Natural killer cell treated with Interleukin-12 subunit alpha and Interleukin-12 subunit beta and Interleukin-15 and Interleukin-18, amount 100 ng/mL, for 72 hours (primary cell): ENCODE data around the gene USP36. TPM values are rescaled to one million over a fixed set of nuclear protein-coding genes. Genes with fewer than 3 reads are reported as not detected.
"Not testable (repeated sequence)": the region's sequence is repeated elsewhere in the genome, so short reads cannot be mapped to it uniquely, and the experiment has no call there.

Source experiments
- ATAC-seq, 2 donors: fragments of 150-1000 bp; cut with Tn5 transposase in 1 of 2; sonication (Bioruptor Pico), chemical (Tn5 transposase) in 1 of 2; 2 replicates each; pipeline ENCODE4 v1.10.0; 2021
- DNase-seq: peaks from one replicate; pipeline ENCODE4 v3.0.0; 2022; ENCODE audit warnings: low spot score
- H3K27ac Mint-ChIP-seq, 2 donors: 1 replicate in 1 of 2; 2 replicates in 1 of 2; pipeline ENCODE4 v1.8.0; 2022; ENCODE audit warnings: mixed read lengths in 2 of 2, mild to moderate bottlenecking in 1 of 2, moderate library complexity in 1 of 2
- H3K27me3 Mint-ChIP-seq, 2 donors: 1 replicate in 1 of 2; 2 replicates in 1 of 2; pipeline ENCODE4 v1.8.0; 2022; ENCODE audit warnings: mixed read lengths in 2 of 2
- H3K36me3 Mint-ChIP-seq: one replicate; pipeline ENCODE4 v1.8.0; 2022; ENCODE audit warnings: mixed read lengths
- H3K4me1 Mint-ChIP-seq, 2 donors: 1 replicate in 1 of 2; 2 replicates in 1 of 2; pipeline ENCODE4 v1.8.0; 2022; ENCODE audit warnings: low read depth in 2 of 2, mixed read lengths in 2 of 2, mild to moderate bottlenecking in 1 of 2
- H3K4me3 Mint-ChIP-seq: one replicate; pipeline ENCODE4 v1.8.0; 2022; ENCODE audit warnings: mixed read lengths
- H3K9me3 Mint-ChIP-seq: 2 replicates; pipeline ENCODE4 v1.8.0; 2022; ENCODE audit warnings: mixed read lengths
- total RNA-seq, 2 donors: library from RNA; stranded (reverse); gene quantifications; one replicate each; pipeline ENCODE4 v1.2.3, GENCODE V29; 2022

Gene USP36
- total RNA-seq, 2 donors from 2014 or later: 75.2 to 154 TPM

DNA sequence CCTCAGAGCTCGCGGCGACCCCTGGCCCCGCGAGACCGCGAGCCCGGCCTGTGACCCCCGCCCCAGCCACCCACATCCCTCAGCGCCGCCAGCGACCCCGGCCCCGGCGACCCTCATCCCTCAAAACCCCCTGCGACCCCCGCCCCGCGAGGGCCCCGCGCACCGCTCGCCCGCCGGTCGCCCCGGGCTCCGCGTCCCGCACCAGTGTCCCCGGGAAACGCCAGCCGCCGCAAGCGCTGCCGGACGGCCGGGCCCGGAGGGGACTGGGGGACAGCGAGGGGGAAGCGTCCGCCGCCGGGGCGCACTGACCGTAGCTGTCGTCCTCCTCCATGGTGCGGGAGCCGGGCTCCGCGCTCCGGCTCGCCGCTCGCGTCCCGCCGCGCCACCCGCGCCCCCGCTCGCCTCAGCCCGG lies 58.7 kb downstream of the USP36 start, which contains the start of gene CYTH1:
TSS of gene CYTH1 (minus strand) at position 381 of the 412 bp plus-strand sequence. CDS start at position 331, 50 bp downstream.
- DNase-seq: no peak
- peaks cover 41 to 49% of the 10 kb centered on the region in 2 donors for H3K4me1 Mint-ChIP-seq
- no peaks in the 10 kb centered on the region for H3K27me3 Mint-ChIP-seq
- peak in 1 of 2 donors; percentile 0 for ATAC-seq
- H3K4me3 Mint-ChIP-seq: peak within 1 kb of the TSS; percentile 85
- peak within 1 kb of the TSS; percentile 85 to 88 for H3K27ac Mint-ChIP-seq
- no peaks in the 10 kb centered on the region for H3K36me3 Mint-ChIP-seq
- H3K9me3 Mint-ChIP-seq: no peaks in the 10 kb centered on the region

DNA sequence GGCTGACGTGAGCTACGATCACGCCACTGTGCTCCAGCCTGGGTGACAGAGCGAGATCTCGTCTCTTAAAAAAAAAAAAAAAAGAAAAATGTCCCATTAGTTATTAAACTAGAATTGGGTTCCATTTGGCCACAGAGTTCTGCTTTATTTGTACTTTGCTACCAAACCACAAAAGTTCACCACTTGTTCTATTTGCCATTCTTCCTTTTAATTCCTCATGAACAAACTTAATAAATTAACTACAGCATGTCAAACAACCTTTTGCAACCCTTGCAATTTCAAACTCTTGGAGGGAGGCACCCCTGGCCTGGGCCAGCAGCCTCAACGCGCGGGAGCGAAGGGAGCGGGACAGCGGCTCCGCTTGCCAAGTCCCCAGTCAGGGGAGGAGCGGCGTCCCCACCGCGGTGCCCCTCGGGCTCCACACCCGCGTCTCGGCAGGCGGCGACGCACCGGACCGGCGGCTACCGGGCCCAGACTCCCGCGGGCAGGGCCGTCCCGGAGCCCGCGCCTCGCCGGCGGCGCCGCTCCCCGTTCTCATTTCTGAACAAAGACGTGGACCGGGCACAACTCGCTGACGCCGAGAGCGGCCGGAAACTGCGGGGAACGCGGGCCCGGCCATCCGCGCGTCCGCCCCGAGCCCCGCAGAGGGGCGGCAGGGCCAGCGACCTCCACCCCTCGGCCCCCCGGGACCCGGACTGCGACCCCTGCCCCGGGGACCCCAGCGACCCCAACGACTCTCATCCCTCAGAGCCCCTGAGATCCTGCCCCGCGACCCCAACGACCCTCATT lies 59.3 kb downstream of the USP36 start:
- Mint-ChIP-seq H3K4me3 (peak overlapping the region; percentile 85), H3K4me1 (peaks cover 41 to 49% of the 10 kb centered on the region in 2 donors), H3K27ac (peak overlapping the region; percentile 85 to 88), H3K36me3 (no peaks in the 10 kb centered on the region), H3K9me3 (no peaks in the 10 kb centered on the region), H3K27me3 (no peaks in the 10 kb centered on the region)
- DNase-seq (peak; percentile 69), ATAC-seq (peak; percentile 21 to 32)

DNA sequence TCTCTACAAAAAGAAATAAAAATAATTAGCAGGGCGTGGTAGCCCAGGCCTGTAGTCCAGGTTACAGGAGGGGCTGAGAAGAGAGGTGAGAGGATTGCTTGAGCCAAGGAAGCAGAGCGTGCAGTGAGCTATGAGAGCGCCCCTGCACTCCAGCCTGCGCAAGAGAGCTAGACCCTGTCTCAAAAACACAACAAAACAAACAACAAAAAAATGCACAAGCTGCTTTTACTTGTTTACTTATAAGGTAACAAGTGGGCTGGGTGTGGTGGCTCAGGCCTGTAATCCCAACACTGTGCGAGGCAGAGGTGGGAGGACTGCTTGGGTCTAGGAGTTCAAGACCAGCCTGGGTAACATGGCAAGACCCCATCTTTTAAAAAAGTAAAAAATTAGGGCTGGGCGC lies 60.3 kb downstream of the USP36 start:
- peak overlapping the region; percentile 85 for H3K4me3 Mint-ChIP-seq
- H3K27me3 Mint-ChIP-seq: no peaks in the 10 kb centered on the region
- peak overlapping the region; percentile 85 to 88 for H3K27ac Mint-ChIP-seq
- no peak for ATAC-seq
- no peak for DNase-seq
- peaks cover 40 to 50% of the 10 kb centered on the region in 2 donors for H3K4me1 Mint-ChIP-seq
- H3K9me3 Mint-ChIP-seq: no peaks in the 10 kb centered on the region
- H3K36me3 Mint-ChIP-seq: no peaks in the 10 kb centered on the region

- no peaks in the 10 kb centered on the region for H3K36me3 Mint-ChIP-seq
- peaks cover 40 to 50% of the 10 kb centered on the region in 2 donors for H3K4me1 Mint-ChIP-seq
- ATAC-seq: no peak
- H3K4me3 Mint-ChIP-seq: peak overlapping the region; percentile 85
- H3K27me3 Mint-ChIP-seq: no peaks in the 10 kb centered on the region
- no peak for DNase-seq
- peak overlapping the region; percentile 85 to 88 for H3K27ac Mint-ChIP-seq
- no peaks in the 10 kb centered on the region for H3K9me3 Mint-ChIP-seq
Observed at GRCh38 chr17:78779850-78780249, 60.8 kb downstream of the USP36 start.

GRCh38 chr17:78779286-78779651 lies 61.3 kb downstream of the USP36 start:
- not testable (repeated sequence) for ATAC-seq, DNase-seq, H3K27me3 Mint-ChIP-seq, H3K9me3 Mint-ChIP-seq, H3K36me3 Mint-ChIP-seq
- peaks cover 44 to 54% of the 10 kb centered on the region in 2 donors for H3K4me1 Mint-ChIP-seq
- H3K27ac Mint-ChIP-seq: peak overlapping the region; percentile 85 to 88
- H3K4me3 Mint-ChIP-seq: peak overlapping the region; percentile 85

GRCh38 chr17:78777881-78778280 lies 62.7 kb downstream of the USP36 start:
- no peak for DNase-seq
- no peak for ATAC-seq
- H3K4me1 Mint-ChIP-seq: peaks cover 40 to 46% of the 10 kb centered on the region in 2 donors
- H3K27me3 Mint-ChIP-seq: no peaks in the 10 kb centered on the region
- no peaks in the 10 kb centered on the region for H3K9me3 Mint-ChIP-seq
- H3K4me3 Mint-ChIP-seq: peak overlapping the region; percentile 72
- H3K27ac Mint-ChIP-seq: peak overlapping the region; percentile 88 to 93
- H3K36me3 Mint-ChIP-seq: no peaks in the 10 kb centered on the region

- DNase-seq (peak; percentile 72), ATAC-seq (peak; percentile 82 to 90)
- Mint-ChIP-seq H3K27ac (peak overlapping the region; percentile 93 to 96), H3K9me3 (no peaks in the 10 kb centered on the region), H3K4me3 (peak overlapping the region; percentile 94), H3K4me1 (peaks cover 44 to 53% of the 10 kb centered on the region in 2 donors), H3K27me3 (no peaks in the 10 kb centered on the region), H3K36me3 (no peaks in the 10 kb centered on the region)
Observed at GRCh38 chr17:78774956-78775571, 65.5 kb downstream of the USP36 start.

DNA sequence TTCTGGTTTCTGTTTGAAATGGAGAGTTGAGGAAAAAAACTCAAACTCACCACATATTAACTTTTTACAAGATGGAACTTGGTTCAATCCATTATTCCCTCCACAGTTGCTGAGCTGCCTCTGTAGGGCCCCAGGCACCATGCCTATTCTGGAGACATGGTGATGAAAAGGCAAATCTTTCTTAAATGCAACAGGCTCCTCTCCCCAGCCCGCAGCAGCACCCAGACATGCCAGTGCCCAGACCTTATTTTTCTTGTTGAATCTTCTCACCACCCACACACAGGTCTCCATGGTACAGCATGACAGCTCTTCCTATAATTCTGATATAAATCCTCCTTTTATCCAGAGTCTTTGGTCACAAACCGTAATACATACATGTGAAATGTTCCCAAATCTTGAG lies 66.2 kb downstream of the USP36 start:
- ATAC-seq: no peak

DNA sequence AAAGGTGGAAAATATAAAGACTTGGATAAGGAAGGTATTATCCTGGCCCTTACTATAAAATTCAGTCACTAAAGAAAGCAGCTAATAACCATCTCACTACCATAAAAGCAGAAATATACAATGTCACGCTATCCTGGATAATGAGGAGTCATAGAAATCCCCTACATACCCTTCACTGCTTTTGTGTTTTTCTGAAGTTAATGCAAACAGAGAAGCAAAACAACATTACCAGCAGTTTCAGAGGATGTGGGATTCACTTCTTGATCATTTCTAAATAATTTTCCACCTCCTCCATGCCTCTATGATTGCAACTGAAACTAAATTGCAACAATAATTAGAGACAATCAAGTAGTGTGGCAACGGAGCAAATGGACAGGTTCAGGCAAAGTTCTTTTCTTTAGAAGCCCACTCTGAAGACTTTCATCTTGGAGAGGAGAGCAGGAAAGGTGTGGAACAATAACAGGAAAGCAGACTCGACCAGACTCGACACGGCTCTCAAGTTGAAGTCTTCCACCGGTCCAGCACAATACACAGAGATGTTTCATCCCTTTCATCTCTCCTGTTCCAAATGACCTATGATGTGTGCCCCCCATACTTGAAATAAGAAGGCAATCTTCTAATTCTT lies 68.7 kb downstream of the USP36 start:
- ATAC-seq: peak; percentile 41 to 43
- Mint-ChIP-seq H3K4me3 (peak overlapping the region; percentile 84), H3K4me1 (peaks cover 31 to 39% of the 10 kb centered on the region in 2 donors), H3K9me3 (no peaks in the 10 kb centered on the region), H3K36me3 (no peaks in the 10 kb centered on the region), H3K27me3 (no peaks in the 10 kb centered on the region), H3K27ac (peak overlapping the region; percentile 89 to 96)
- no peak for DNase-seq

More for the DNA sequence above, 66.2 kb downstream of the USP36 start:
- H3K4me1 Mint-ChIP-seq: peaks cover 38 to 47% of the 10 kb centered on the region in 2 donors
- H3K36me3 Mint-ChIP-seq: no peaks in the 10 kb centered on the region
- H3K27me3 Mint-ChIP-seq: no peaks in the 10 kb centered on the region
- H3K9me3 Mint-ChIP-seq: no peaks in the 10 kb centered on the region
- DNase-seq: no peak
- peak overlapping the region; percentile 94 for H3K4me3 Mint-ChIP-seq
- H3K27ac Mint-ChIP-seq: peak overlapping the region; percentile 93 to 96

DNA sequence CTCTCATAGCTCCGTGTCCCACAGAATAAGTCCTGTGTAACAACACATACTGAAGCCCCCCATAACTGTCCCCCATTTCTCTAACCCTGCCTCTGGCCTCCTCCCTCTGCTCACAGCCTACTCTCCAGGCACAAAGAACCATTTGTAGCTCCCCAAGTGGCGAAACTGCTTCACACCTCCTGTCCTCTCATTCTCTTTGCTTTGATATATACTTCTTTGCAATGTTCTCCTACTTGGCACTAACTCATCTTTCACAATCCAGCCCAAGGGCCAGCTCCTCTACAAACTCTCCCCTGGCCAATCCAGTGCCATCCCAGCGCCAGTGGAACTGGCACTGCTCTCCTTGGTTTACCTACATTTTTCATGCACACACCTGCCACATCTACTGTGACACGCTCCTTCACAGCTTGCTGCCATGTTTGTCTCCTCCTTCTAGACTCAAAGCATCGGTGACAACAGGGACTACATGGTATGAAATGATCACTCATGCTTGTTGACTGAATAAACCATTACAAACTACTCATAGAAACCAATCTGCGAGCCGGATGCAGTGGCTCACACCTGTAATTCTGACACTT lies 71.3 kb downstream of the USP36 start:
- DNase-seq (no peak), ATAC-seq (peak in 1 of 2 donors; percentile 57)
- Mint-ChIP-seq H3K27ac (no peak overlapping the region), H3K4me1 (peaks cover 25 to 31% of the 10 kb centered on the region in 2 donors), H3K9me3 (no peaks in the 10 kb centered on the region), H3K27me3 (no peaks in the 10 kb centered on the region), H3K4me3 (no peak overlapping the region), H3K36me3 (no peaks in the 10 kb centered on the region)

DNA sequence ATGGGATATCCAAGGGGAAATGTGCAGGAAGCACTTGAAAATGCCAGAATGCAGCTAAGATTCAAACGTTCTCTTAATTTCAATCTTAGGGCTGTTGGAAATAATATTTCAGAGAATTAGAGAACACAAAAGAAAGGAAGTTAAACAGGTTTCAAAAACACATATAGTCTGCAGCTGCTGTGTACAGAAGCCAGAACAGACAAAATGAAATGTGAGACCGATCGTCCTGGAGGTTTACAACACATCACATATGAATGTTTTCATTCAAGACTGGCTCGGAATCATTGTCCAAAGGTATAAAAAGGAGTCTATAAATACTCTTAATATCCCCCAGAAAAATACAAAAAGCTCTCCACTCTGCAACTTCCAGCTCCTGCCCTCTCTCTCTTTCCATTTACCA lies 72.8 kb downstream of the USP36 start:
- no peaks in the 10 kb centered on the region for H3K9me3 Mint-ChIP-seq
- H3K4me1 Mint-ChIP-seq: peaks cover 22 to 26% of the 10 kb centered on the region in 2 donors
- no peaks in the 10 kb centered on the region for H3K27me3 Mint-ChIP-seq
- DNase-seq (no peak), ATAC-seq (no peak)
- H3K36me3 Mint-ChIP-seq: no peaks in the 10 kb centered on the region
- no peak overlapping the region for H3K27ac Mint-ChIP-seq
- no peak overlapping the region for H3K4me3 Mint-ChIP-seq

GRCh38 chr17:78766743-78767294 lies 73.8 kb downstream of the USP36 start:
- ATAC-seq: peak in 1 of 2 donors; percentile 17

DNA sequence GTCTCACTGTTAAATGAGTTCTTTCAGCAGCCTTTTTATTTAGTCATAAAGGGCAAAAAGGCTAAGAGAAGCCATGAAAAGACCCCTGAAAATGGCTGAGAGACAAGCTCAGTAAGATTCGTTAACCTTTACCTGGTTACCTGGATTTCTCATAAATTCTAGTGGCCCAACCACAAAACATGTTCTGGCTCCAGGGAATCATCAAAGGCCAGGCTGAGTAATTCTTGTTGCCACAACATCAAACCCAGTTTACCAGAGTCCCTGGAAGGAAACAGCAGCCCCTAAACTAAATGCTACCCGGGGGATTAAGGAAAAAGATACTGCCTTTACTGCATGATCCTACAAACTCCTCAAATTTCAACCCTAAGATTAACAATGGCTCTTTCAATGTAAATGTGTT lies 74.4 kb downstream of the USP36 start:
- Mint-ChIP-seq H3K27ac (no peak overlapping the region), H3K9me3 (no peaks in the 10 kb centered on the region), H3K4me1 (peaks cover 19 to 24% of the 10 kb centered on the region in 2 donors), H3K36me3 (no peaks in the 10 kb centered on the region), H3K4me3 (no peak overlapping the region), H3K27me3 (no peaks in the 10 kb centered on the region)
- no peak for DNase-seq
- ATAC-seq: no peak

More at GRCh38 chr17:78766743-78767294, 73.8 kb downstream of the USP36 start:
- H3K4me3 Mint-ChIP-seq: no peak overlapping the region
- no peak for DNase-seq
- H3K27me3 Mint-ChIP-seq: no peaks in the 10 kb centered on the region
- H3K36me3 Mint-ChIP-seq: no peaks in the 10 kb centered on the region
- H3K9me3 Mint-ChIP-seq: no peaks in the 10 kb centered on the region
- H3K27ac Mint-ChIP-seq: no peak overlapping the region
- H3K4me1 Mint-ChIP-seq: peaks cover 21 to 24% of the 10 kb centered on the region in 2 donors
